Peyer's patch (tissue), 4 donors: Measurements from ENCODE around the gene FOXL2NB.

Source experiments
- CTCF ChIP-seq, 6 experiments: fragments of 450-650 bp in 4 of 6; fragments of 200-600 bp in 2 of 6; sonication (generic) in 1 of 6; IDR thresholded peaks; one replicate each; pipeline ENCODE4 v1.5.1; 2017 to 2019; ENCODE audit warnings: antibody characterized with exemption in 6 of 6, mild to moderate bottlenecking in 3 of 6, moderate library complexity in 1 of 6
- POLR2A ChIP-seq, 2 donors: fragments of 450-650 bp; IDR thresholded peaks; one replicate each; pipeline ENCODE4 v1.5.1; 2017; ENCODE audit warnings: antibody characterized with exemption in 2 of 2, mild to moderate bottlenecking in 2 of 2, moderate library complexity in 2 of 2

GRCh38 chr3:138950701-138951100, 3.7 kb downstream of the FOXL2NB start:
- TF ChIP-seq POLR2A (IDR thresholded peaks at IDR 0.05) (no peak), CTCF (IDR thresholded peaks at IDR 0.05) (no peak)
